DMS 273 (cell line): ENCODE results near the gene PTPRG.
"Not testable (repeated sequence)": the region's sequence is repeated elsewhere in the genome, so short reads cannot be mapped to it uniquely, and the experiment has no call there.

Experiments used
- DNase-seq: peaks from one replicate; lab custom pipeline; 2025; ENCODE audit not compliant: unreplicated experiment; lab: John Stamatoyannopoulos, UW

The PTPRG gene

DNA sequence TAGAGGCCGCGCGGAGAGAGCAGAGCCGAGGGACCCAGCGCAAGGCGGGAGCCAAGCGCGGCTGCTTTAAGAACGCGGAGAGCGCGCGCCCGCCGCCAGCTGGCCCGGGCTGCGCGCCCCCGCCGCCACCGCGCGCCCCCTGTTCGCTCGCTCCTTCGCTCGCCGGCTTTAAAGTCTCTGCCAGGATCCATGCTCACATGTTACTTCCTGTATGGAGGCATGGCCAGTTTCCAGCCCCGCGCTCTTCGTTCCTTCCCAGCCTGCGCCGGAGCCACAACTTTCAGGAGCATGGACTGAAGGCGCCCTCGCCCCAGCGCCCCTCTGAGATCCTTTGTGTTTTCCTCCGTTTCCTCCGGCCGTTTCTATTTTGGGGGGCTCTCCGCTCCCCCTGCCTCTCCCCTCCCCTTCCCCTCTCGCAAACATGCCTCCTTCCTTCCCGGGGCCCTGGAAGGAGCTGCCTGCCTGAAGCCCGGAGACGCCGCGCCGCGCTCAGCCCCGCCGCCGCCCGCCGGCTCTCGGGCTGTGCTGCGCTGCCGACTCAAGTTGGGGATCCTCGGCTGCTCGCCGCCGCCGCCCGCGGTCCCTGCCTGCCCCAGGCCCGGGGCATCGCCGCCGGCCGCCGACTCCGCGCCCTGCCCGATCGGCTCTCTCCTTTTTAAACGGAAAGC lies at the start of gene PTPRG:
Gene PTPRG (plus strand): TSS at position 198 of the 668 bp plus-strand sequence. CDS start 717 bp downstream, outside the sequence.
- peak; percentile 95 for DNase-seq

DNA sequence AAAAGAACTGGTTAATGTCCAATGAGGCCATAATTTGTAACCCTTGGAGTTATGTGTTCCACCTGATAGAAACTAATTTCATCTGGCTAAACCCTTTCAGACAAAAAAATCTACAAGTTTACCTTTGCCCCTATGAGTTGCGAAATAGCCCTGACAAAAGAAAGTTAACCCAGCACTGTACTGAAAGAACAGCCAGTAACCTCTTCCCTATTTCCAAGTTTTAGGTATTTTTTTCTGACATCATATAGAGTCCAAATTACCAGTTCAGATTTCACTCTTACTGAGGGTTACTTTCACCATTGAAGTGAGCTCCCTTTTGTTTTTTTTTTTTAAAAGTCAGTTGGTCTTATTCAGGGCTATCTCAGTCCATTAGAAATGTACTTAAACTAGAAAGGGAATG lies 42.8 kb upstream of the PTPRG start:
- no peak for DNase-seq

DNA sequence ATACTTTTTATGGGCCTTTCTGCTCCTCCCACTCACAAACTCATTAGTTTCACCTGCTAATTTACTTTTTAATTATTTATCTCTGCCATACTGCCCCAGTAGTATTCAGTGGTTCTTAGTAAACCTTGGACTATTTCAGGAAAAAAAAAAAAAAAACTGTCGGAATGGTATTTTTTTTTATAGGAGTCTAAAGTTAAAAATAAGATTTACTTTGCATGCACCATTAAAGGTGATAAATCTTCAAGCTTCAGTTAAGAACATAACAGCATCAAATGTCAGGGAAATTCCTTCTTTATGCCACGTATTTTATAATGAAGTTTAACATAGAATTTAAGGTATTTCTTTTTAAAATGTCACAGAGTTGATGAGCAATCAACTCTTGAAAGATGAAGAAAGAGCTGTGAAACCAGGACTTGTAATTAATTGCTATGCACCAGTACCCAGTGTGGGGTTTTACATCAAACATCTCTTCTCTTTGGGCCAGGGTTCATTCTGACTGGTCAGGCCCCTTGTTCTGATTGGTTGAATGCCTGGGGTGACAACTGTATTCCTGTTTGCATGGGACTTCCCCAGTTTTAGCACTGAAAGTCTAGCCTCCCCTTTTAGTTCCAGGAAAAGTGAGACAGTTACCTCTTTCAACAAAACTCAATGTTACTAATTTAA lies 40.3 kb upstream of the PTPRG start:
- no peak for DNase-seq

DNA sequence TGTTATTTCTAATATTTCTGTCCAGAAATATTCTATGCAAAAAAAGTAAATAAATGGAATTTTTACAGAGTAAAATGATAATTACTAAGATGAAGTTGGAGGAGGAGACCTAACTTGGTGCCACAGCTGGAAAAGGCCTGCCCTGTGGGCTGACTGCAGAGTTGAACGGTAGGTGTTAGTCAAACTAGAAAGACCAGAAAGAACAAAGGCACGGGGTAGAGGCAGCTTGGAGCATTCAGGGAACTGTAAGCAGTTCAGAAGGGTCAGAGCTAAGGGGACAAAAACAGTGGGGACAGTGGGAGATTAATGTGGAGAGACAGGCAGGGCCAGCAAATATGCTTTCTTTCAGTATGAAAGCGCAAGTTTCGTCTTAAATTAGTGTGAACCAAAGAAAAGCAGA lies 39.3 kb upstream of the PTPRG start:
- DNase-seq = no peak

DNA sequence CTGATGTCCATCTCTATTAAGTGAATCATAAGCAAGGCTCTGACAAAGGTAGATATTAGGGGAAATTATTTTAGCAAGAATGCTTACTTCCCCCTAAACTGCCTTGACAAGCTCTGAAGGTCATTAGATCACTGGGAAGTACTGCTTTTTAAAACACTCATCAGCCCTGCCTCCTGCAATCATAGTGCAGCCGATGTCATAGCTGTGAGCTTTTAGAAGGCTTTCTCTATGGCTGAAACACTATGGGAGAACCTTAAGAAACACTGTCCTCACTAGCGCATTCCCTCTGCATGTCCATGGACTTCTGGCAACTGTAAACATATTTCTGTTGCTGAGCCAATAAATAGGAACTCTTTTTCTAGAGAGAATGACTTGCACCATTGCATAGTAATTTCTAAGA lies 38.7 kb upstream of the PTPRG start:
- DNase-seq = no peak

DNA sequence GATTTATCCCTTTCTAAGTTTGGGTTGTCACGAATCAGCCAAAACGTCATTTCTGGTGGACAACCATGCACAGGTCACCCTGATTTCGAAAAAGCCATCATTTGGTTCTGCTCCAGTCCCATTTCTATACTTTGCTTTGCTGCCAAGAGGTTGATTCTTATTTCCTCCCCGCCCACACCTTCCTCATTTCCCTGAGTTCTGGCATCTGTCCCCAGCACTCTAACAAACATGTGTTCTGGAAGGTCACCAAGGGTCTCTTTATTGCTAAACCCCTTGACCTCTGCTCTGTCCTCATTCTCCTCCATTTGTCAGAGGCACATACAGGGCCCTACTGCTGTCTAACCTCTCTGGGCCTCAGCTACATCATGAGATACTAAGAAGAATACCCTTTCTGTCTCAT lies 36.4 kb upstream of the PTPRG start:
- DNase-seq = no peak

DNA sequence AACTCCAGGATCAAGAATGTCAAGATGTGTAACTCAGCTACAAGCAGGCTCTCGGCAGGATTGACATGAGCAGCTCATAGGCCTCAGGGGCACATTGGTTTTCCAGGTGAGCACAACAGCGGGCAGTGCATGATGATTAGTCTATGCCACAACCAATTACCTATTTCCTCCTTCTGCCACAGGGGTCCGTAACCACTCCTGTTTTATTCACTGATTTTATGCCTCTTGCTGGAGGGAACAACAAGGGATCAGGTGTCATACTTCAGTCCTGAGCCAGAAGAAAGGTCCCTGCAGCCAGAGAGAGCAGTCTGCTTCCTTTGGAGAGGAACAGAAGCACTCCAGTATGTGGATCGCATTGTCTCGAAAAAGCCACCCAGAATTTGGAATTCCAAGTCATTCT lies 35.1 kb upstream of the PTPRG start:
- DNase-seq = no peak

DNA sequence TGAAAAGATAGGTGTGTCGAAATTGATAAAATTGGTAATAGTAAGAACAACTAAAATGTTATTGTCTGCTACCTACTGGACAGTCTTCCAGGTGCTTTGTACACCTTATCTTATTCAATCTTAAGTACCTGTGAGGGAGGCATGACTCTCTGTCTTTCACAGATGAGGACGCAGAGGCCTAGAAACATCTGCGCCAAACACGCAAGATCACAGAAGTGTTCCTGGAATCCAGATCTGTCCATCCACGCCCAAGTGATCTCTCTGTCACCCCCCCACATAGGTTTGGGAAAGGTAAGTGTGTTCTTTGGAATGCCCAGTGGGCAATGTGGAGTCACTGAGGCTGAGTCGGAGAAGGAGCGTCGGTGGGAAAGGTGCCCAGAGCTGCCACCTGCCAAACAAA lies 34.4 kb upstream of the PTPRG start:
- no peak for DNase-seq

DNA sequence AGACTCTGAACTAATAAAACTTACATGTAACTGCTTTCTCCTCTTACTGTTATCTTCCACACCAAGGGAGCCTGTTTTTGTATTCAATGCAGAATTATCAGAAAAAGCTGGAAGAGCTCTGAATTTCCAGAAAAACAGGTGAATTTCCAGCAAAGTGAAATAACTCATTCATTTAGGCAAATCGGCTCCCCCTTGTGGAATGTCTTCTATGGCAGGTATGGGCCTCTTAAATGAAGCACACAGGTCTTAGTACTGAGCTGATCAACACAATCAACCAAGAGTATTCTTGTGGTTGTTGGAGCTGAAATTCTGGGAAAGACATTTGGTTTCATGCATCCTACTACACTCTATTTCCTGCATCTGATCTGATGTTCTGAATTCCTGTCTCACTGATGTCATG lies 31.0 kb upstream of the PTPRG start:
- DNase-seq = peak; percentile 57

DNA sequence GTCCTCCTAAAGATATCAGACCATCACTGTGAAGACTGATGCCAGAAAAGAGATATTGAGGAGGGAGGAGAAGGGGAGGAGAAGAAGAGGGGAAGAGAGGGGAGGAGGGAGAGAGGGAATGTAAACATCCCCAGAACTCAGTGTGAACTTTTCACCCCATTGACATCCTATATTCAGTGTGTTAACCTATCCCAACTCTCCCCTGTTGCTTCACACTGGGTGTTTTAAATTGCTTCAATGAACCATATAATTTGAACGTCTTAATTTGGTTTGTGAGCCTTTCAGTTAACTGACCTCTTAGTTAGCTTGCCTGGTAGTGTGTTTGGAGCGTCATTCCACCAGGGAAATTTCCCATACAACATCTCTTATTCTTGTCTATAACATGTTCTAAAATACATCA lies 29.8 kb upstream of the PTPRG start:
- no peak for DNase-seq

DNA sequence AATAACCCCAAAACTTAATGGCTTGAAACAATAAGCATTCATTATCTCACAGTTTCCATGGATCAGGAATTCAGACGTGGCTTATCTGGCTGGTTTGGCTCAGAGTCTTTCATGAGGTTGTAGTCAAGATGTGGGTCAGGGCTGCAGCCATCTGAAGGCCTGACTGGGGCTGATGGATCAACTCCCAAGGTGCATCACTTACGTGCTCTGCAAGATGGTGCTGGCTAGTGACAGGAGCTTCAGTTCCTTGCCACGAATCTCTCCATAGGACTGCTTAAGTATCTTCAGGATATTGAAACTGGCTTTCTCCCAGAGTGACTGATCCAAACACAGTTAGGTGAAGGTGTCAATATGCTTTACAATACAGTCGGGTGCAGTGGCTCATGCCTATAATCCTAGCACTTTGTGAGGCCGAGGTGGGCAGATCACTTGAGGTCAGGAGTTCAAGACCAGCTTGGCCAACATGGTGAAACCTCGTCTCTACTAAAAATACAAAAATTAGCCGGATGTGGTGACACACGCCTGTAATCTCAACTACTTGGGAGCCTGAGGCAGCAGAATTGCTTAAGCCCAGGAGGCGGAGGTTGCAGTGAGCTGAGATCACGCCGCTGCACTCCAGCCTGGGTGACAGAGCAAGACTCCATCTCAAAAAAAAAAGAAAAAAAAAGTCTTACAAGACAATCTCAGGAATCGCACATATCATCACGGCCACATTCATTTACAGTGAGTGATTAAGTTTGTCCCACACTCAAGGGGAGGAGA lies 28.5 kb upstream of the PTPRG start:
- no peak for DNase-seq

DNA sequence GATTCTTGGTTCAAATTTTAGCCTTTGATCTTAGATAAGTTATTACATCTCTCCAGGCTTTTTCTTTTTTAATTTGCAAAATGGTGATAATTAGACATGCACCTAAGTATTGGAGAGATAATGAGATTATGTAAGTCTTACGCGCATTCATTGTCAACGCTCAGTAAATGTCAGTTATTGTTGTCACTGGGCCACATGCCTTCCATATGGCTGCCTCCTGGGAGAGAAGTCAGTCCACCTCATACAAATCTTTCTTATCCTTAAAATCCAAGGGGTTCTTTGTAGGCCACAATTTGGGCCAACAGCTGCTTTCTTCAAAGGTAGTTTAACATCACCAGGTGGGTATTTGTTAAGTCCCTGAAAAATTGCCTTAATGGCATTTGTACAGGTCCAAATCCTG lies 25.5 kb upstream of the PTPRG start:
- DNase-seq = no peak

DNA sequence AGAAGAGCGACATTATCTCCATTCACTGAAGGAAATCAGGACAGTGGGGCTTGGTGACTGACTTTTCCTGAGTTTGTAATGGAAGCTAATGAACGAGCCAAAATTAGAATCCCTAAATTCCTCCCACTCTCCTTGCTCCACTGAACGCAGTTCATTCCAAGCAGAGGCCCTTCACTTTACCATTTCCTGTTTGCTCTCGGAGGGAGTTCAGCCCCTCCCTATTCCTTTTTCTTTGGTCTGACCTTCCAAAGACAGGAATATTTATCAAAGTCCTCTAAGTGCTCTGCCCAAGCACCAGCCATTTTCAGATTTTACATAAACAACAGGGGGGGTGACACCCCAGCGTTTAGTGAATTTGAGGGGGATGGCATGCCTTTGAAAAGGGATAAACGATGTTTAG lies 24.0 kb upstream of the PTPRG start:
- DNase-seq = no peak

DNA sequence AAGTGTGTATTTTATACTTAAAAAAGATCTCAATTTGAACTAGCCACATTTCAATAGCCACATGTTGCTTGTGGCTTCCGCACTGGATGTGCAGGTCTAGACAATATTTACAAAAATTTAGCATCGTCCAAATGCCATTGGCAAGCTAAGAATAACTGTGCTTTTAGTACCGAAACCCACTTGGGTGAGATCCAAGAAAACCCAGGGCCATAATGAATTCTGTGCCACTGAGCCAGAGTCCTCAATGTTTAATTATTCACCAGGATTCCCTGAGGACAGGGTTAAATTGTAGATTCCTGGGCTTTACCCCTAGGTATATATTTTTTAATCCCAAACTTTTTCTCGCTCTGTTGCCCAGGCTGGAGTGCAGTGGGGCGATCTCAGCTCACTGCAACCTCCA lies 22.9 kb upstream of the PTPRG start:
- DNase-seq = no peak

DNA sequence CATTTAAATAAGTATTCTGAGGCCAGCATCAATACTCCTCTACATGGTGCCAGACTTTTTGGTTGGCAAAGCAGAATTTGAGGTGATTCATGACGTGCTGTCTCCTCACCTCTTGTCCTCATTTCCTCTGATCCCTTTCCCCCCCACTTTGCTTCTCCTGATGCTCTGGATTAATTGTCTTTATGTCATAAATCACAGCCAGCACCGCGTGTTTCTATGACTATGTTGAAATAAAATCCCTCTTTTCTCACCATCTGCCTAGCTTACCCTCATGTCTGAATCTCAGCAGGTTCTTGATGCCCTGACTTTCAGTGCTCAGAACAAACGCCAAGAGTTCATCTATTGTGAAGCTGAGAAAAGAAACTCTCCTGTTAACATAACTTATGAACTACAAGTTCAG lies 19.7 kb upstream of the PTPRG start:
- peak; percentile 12 for DNase-seq

DNA sequence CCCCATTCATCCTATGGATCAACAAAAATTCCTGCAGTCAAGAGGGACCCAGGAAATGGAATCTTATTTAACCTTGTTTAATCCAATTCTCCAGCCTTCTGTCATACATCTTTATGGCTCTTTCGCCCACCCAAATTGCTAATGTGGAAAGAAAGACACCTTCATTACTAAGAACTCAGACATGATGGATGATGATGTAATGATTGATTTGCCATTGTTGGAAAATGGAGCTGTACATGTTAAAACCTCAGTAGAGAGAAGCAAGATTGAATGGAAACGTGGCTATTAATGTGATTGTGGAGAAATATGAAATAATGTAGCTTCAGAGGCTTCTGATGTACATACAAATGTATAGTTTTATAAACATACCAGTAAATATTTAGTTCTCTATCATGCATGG lies 15.7 kb upstream of the PTPRG start:
- DNase-seq = no peak

DNA sequence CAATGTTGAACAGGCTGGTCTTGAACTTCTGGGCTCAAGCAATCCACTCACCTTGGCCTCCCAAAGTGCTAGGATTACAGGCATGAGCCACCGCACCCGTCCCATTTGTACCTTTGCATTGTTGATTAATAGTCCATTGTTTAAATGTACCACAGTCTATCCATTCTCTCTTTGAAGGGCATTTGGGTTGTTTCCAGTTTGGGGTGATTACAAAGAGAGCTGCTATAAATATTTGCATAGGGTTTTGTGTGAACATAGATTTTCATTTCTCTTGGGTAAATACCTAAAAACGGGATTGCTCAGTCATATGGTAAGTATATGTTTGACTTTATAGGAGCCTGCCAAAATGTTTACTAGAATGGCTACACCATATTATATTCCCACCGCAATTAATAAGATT lies 13.7 kb upstream of the PTPRG start:
- DNase-seq = no peak

DNA sequence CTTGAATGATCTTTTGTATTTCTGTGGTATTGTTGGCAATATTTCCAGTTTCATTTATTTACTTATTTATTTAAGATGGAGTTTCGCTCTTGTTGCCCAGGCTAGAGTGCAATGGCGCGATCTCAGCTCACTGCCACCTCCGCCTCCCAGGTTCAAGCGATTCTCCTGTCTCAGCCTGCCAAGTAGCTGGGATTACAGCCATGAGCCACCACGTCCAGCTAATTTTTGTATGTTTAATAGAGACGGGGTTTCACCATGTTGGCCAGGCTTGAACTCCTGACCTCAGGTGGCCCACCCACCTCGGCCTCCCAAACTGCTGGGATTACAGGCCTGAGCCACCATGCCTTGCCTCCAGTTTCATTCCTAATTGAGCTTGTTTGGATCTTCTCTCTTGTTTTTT lies 8.7 kb upstream of the PTPRG start:
- not testable (repeated sequence) for DNase-seq

DNA sequence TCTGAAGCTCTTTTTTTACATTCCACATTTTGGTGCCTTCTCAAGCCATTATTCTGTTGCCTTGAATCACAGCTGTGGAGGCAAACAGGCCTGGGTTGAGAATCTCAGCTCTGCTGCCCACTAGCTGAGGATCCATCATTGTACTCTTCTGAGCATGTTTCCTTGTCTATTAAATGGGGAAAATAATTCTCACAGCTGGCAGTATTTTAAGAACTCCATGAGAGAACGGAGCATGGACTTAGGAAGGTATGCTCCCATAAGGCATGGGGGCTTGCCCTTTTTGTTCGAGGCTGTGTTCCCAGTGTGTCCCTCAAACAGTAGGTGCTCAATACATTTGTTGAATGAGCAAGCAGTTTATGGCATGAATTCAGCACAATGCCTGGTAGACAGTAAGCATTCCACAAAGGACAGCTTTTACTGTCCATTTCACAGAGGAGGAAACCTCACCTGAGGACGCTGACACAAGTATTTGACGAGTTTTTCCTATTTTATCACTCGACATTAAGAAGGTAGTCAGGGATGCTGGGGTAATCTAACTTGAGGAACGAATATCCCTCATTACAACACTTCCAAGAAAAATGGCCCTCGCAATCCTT lies 2.1 kb upstream of the PTPRG start:
- peak; percentile 4 for DNase-seq

DNA sequence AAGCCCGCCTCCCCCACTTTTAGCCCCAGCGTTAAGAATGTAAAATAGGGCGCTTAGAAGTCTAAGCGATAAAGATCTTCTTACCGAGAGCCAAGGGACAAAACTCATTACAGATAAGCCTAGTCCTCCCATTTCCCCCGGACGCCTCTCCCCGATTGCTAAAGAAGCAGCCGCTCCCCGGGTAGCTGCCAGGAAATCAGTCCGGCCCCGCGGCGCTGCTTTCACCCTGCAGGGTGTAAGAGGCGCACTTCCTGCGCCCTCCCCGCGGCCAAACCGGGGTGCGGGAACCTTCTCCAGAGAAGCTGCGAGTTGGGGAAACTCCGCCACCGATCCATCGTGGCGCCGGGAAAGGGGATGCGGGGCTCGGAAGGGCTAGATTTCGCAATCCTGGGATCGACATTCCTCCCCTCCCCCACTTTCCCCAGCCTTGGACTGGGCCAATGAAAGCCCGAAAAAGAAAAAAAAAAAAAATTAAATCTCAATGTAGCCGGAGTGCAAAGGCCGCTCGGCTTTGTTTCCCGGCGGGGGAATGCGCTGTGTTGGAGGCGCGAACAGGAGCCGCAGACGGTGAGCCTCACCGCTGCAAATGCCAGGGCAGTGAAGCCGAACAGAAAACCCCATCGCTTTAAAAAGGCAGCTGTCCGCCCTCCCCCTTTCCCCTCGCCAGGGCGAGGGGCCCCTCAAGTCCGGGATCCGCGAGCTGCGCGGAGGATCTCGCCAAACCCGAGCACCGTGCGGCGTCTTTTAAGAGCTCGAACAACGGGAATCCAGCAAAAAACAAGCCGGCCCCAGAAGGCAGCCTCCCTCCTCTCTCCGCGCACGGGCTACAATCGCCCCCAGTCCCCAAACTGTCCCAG lies 626 bp upstream of the PTPRG start:
- peak; percentile 89 for DNase-seq
